ENCODE results near the gene NR4A3.

GRCh38 chr9:99855467-99856176 lies 33.9 kb downstream of the NR4A3 start:
- TF ChIP-seq CTCF (conservative IDR thresholded peaks at IDR 0.05 in 1 of 2, IDR thresholded peaks at IDR 0.05 in 1 of 2; ENCODE audit: extremely low read depth in 1 of 2, insufficient read depth in 1 of 2, low read depth in 1 of 2, low read length in 2 of 2) (peak; percentile 6 to 18), EZH2 (IDR thresholded peaks at IDR 0.05; ENCODE audit: borderline replicate concordance, low read length) (no peak)

All from mammary epithelial cell (primary cell).